ENCODE measurements around the gene CA4.

Gene CA4

DNA sequence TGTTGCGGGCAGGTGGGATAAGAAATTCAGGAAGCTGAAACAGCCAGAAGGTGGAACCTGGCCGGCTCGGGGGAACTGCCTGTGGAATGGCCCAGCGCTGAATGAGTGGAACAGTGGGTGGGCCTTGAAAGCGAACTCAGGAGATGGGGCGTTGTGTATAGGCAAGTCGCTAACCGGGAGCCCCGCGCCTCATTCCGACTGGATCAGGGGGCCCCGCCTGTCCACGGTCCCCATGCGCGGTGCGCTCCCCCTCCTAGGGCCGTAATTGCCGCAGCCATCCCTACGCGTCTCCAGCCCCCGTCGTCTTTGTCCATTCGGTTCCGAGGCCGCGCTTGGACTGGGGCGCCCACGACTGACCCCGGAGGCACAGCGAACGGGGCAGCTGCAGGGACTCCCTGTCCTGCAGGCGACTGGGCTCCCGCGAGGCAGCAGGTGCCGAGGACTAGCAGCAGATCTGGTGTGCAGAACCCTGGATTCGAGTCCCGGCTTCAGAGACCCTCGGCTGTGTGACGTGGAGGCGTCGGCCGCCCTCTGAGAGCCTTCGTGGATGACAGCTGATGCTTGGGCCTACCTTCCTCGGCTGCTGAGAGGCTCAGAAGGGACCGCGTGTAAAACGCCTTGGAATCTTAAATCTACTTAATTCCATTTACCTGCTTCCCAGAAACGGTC, 10.9 kb upstream of the CA4 start:
- no peak overlapping the region for H3K4me2 ChIP-seq
- H4K20me1 ChIP-seq (ENCODE audit: insufficient read depth): no peaks in the 10 kb centered on the region
- no peak overlapping the region for H2AFZ ChIP-seq (ENCODE audit: low read depth)
- H3K4me3 ChIP-seq (IDR thresholded peaks at IDR 0.05; ENCODE audit: insufficient read depth, low read depth, low read length): no peak overlapping the region
- H3K36me3 ChIP-seq (ENCODE audit: insufficient read depth): no peaks in the 10 kb centered on the region
- peaks cover 23% of the 10 kb centered on the region for H3K4me1 ChIP-seq (ENCODE audit: low read depth, poor library complexity, severe bottlenecking)
- no peak overlapping the region for H3K9ac ChIP-seq
- no peak overlapping the region for H3K27ac ChIP-seq
- no peaks in the 10 kb centered on the region for H3K79me2 ChIP-seq (ENCODE audit: insufficient read depth, low read depth)
- TF ChIP-seq, protein P1, sequence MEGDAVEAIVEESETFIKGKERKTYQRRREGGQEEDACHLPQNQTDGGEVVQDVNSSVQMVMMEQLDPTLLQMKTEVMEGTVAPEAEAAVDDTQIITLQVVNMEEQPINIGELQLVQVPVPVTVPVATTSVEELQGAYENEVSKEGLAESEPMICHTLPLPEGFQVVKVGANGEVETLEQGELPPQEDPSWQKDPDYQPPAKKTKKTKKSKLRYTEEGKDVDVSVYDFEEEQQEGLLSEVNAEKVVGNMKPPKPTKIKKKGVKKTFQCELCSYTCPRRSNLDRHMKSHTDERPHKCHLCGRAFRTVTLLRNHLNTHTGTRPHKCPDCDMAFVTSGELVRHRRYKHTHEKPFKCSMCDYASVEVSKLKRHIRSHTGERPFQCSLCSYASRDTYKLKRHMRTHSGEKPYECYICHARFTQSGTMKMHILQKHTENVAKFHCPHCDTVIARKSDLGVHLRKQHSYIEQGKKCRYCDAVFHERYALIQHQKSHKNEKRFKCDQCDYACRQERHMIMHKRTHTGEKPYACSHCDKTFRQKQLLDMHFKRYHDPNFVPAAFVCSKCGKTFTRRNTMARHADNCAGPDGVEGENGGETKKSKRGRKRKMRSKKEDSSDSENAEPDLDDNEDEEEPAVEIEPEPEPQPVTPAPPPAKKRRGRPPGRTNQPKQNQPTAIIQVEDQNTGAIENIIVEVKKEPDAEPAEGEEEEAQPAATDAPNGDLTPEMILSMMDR (conservative IDR thresholded peaks at IDR 0.05; ENCODE audit: low read depth, low read length): no peak
- peaks cover 13% of the 10 kb centered on the region; the same call in 1 of the 2 replicates for H3K27me3 ChIP-seq (ENCODE audit: insufficient read depth, low read depth)

DNA sequence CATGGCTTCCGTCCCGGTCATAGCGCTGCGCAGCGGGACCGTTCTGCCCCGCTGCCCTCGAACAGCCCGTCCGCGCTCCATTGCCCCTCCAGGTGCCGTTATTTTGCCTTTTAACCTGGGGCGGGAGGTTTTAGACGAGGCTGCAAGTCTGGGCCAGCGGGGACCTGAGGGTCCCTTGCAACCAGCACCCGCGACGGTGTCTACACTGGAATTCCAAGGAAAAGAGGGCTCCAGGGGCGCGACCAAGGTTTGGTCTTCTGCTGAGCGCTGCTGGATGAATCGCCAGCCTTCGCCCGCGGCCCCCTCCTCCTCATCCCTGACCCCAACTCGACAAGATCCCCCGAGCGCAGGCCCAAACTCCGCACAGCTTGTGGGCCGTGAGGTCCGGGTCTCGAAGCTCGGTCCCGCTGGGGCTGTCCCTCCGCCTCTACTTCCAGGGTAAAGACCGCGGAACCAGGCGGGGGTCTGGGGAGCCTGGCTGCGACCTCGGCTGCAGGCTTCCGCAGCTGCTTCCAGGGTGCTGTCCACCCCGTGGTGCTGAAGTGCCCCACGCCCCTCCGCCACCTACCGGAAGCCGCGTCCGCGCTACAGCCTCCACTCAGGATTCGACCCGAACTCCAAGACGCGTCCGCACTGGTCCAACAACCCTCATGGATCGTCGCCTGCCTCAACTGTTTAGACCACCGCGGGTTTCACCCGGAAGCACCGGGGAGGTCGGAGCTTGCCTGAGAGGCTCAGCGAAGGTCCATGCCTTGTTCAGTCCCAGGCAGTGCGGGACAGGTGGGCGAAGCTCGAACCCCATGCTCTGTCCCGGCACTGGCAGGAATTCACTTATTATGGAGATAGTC, 10.1 kb upstream of the CA4 start:
- peaks cover 13% of the 10 kb centered on the region; the same call in 1 of the 2 replicates for H3K27me3 ChIP-seq (ENCODE audit: insufficient read depth, low read depth)
- H3K27ac ChIP-seq: no peak overlapping the region
- H3K4me1 ChIP-seq (ENCODE audit: low read depth, poor library complexity, severe bottlenecking): peaks cover 24% of the 10 kb centered on the region
- TF ChIP-seq, protein P1 (conservative IDR thresholded peaks at IDR 0.05; ENCODE audit: low read depth, low read length): no peak
- H4K20me1 ChIP-seq (ENCODE audit: insufficient read depth): no peaks in the 10 kb centered on the region
- no peaks in the 10 kb centered on the region for H3K79me2 ChIP-seq (ENCODE audit: insufficient read depth, low read depth)
- no peak overlapping the region for H3K9ac ChIP-seq
- no peak overlapping the region for H3K4me3 ChIP-seq (IDR thresholded peaks at IDR 0.05; ENCODE audit: insufficient read depth, low read depth, low read length)
- H3K4me2 ChIP-seq: no peak overlapping the region
- H2AFZ ChIP-seq (ENCODE audit: low read depth): no peak overlapping the region
- no peaks in the 10 kb centered on the region for H3K36me3 ChIP-seq (ENCODE audit: insufficient read depth)

DNA sequence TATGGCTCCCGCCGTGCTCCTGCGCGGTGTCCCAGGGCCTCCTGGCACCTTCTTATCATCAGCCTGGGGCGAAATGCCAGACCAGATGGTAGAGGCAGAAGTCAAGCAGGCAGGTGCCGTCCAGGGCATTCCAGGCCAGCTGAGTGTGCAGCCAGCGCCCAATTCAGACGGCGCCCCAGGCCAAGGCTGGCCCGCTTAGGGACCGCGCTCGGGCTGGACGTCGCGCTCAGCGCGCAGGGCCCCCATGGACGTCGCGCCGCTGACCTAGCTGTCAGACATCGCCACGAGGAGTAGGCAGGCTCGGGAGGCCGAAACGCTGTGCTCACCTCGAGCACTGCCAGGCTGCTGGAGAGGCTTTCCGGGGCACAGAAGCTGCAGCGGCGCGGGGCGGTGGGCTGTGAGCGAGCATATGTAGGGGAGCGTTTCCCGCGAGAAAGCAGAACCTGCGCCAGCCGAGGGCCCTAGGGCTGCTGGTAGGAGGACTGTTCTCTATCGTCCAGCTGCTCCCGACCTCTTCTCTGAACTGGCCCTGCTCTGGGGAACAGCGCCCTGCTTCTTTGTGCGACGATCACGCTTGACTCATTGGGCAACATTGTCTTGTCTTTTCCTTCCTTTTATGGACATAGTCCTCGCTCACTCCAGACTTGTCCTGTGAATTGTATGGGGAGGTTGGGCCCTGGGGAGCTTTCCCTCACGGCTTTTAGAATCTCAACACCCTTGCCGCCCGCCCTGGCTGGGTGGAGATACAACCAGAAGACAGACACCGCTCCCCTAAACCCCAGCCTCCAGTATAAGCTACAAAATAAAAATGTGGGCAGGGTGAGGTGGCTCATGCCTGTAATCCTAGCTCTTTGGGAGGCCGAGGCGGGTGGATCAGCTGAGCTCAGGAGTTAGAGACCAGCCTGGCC, 8.4 kb upstream of the CA4 start:
- Histone ChIP-seq H3K27ac (no peak overlapping the region), H3K4me2 (peak overlapping the region; percentile 65; the same call in 1 of the 2 replicates), H3K36me3 (ENCODE audit: insufficient read depth) (no peaks in the 10 kb centered on the region), H3K9ac (no peak overlapping the region), H2AFZ (ENCODE audit: low read depth) (peak overlapping the region; percentile 87; the same call in 1 of the 2 replicates), H3K4me3 (IDR thresholded peaks at IDR 0.05; ENCODE audit: insufficient read depth, low read depth, low read length) (no peak overlapping the region), H3K79me2 (ENCODE audit: insufficient read depth, low read depth) (no peaks in the 10 kb centered on the region), H4K20me1 (ENCODE audit: insufficient read depth) (no peaks in the 10 kb centered on the region), H3K27me3 (ENCODE audit: insufficient read depth, low read depth) (peaks cover 13% of the 10 kb centered on the region; the same call in 1 of the 2 replicates), H3K4me1 (ENCODE audit: low read depth, poor library complexity, severe bottlenecking) (peaks cover 24% of the 10 kb centered on the region)
- TF ChIP-seq, protein P1 (conservative IDR thresholded peaks at IDR 0.05; ENCODE audit: low read depth, low read length): no peak

DNA sequence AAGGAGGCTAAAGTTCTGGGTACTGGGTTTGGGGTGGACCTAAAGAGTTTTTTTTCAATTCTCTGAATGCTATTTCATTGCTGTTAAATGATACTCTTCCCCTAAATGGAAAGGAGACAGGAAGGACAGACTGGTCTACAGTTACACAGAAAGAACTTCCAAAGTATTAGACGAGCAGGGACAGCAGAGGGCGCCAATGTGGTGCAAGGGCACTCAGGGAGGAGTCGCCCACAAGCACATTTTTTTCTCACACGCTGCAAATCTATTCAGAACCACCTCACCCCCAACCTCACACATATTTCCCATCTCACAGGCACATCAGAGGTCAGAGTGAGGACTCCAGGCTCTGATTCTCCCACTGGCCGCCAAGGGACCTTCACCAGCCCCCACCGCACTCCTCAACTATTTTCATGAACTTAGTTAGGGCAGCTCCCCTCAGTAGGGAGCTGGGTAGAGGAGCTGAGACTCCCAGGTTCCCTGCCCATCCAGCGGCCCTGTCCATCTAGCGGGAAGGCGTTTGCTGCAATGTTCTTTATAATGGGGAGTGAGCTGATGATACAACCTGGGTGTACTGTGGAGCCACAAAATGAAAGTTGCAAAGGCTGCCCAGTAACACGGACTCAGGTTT, 6.8 kb upstream of the CA4 start:
- Histone ChIP-seq H3K36me3 (ENCODE audit: insufficient read depth) (no peaks in the 10 kb centered on the region), H3K4me3 (IDR thresholded peaks at IDR 0.05; ENCODE audit: insufficient read depth, low read depth, low read length) (no peak overlapping the region), H4K20me1 (ENCODE audit: insufficient read depth) (no peaks in the 10 kb centered on the region), H3K27ac (no peak overlapping the region), H3K79me2 (ENCODE audit: insufficient read depth, low read depth) (no peaks in the 10 kb centered on the region), H3K4me1 (ENCODE audit: low read depth, poor library complexity, severe bottlenecking) (peaks cover 24% of the 10 kb centered on the region), H3K4me2 (peak overlapping the region; percentile 65), H3K27me3 (ENCODE audit: insufficient read depth, low read depth) (peaks cover 13% of the 10 kb centered on the region; the same call in 1 of the 2 replicates), H2AFZ (ENCODE audit: low read depth) (peak overlapping the region; percentile 87), H3K9ac (0 out of 2 replicates have a peak overlapping the region, but pooled peaks have one; percentile 3)
- TF ChIP-seq, protein P1 (conservative IDR thresholded peaks at IDR 0.05; ENCODE audit: low read depth, low read length): peak; percentile 81

All from KMS-11 (cell line).